Measurements from ENCODE around the gene PLA2G5. TPM values are rescaled to one million over a fixed set of nuclear protein-coding genes. Genes with fewer than 3 reads are reported as not detected.

Gene PLA2G5
- total RNA-seq, 1 experiment from 2014 or later: not detected

DNA sequence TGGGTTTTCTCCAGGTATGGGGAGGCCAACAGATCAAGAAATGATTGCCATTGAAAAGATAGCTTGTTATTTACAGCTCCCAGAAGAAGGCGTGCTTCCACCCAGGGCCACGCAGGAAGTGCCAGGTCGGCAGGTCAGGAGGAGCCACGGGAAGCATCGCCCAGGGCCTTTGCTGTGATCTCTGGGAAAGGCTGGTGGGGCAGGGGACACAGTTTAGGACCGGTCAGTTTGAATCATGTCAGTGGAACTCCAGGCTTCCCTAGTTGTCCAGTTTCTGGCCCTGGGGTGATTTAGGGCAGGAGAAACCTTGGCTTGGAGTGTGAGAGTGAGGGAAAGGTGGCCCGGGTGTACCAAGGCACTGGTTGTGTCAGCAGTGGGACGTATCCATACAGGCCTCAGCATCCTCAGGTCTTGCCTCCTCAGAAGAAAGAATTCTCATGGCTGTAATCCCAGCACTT, 11.4 kb downstream of the PLA2G5 start:
- in situ Hi-C loops (cut with HindIII; ENCODE audit: low pct_unique_long_range_greater_than_20kb, low sequenced_read_pairs): no loop called here
- DNase-seq (ENCODE audit: low read depth): no peak

DNA sequence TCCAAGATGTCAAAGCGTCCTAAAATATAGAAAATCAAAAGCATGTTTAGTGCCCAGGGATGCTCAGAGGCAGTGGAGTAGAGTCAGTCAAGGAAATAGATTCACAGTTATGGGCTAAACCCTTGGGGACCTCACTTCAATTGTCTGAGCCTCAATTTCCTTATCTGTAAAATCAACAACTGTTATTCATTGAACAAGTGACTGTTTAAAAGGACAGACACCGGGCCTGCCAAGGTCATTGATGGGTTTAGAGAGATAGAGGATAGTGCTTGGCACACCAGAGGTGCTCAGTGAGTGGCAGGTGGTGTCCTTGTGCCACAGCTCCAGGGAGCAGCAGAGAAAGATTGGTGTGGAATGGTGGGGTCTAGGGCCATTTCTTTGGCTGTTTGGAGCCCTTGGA, 12.8 kb downstream of the PLA2G5 start:
- in situ Hi-C loops (cut with HindIII; ENCODE audit: low pct_unique_long_range_greater_than_20kb, low sequenced_read_pairs): no loop called here
- DNase-seq (ENCODE audit: low read depth): no peak

- in situ Hi-C loops (cut with HindIII; ENCODE audit: low pct_unique_long_range_greater_than_20kb, low sequenced_read_pairs): no loop called here
- no peak for DNase-seq (ENCODE audit: low read depth)
These were observed 13.4 kb downstream of the PLA2G5 start for GRCh38 chr1:20083178-20083944.

DNA sequence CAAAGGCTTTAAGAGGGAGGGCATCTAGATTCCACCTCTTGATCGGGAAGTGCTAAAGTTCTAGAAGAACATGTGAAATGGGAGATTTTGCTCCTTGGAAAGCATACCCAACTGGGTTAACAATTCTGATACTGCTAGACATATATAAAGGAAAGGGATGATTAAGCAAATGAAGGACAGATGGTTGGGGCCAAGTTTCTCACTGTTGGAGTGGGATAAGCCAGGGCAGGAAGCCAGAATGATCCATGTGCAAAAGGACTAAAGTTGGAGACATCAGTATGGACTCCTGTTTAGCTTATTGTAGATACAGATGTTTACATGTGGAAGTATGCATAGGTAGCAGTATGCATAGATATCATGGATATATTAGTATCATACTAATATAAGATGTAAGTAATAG, 16.8 kb downstream of the PLA2G5 start:
- no peak for DNase-seq (ENCODE audit: low read depth)

GRCh38 chr1:20087668-20088067, 17.7 kb downstream of the PLA2G5 start:
- no peak for DNase-seq (ENCODE audit: low read depth)
- in situ Hi-C loops (cut with HindIII; ENCODE audit: low pct_unique_long_range_greater_than_20kb, low sequenced_read_pairs): no loop called here

More for the DNA sequence above, 16.8 kb downstream of the PLA2G5 start:
- in situ Hi-C loops (cut with HindIII; ENCODE audit: low pct_unique_long_range_greater_than_20kb, low sequenced_read_pairs): no loop called here

DNA sequence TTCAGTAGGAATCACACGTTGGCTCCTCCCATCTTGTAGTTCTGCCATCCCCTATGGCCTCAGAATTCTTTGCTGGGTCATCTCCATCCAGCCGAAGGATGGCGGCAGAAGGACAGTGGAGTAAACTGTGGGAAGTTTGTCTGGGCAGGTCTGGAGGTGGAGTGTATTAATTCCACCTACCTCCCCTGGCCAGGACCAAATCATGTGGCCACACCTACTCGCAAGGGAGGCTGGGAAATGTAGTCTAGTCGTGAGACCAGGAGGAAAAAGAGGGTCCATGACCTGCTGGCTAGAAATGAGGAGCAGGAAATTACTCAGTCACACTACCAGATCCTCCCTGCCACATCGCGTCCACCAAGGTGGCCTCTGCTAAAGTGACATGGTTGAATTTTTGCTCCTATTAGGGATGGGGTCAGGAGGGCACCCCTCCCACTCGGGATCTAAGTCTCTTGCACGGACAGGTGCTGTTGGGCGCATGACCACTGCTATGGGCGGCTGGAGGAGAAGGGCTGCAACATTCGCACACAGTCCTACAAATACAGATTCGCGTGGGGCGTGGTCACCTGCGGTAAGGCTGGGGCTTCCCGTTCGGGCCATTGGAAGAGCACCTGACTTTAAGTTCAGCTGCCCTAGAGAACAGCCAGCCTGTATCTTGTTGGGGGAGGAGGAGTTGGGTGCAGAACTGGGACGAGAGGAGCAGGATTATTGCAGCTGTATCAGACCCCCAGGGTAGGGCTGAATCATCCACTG, 19.5 kb downstream of the PLA2G5 start:
- no peak for DNase-seq (ENCODE audit: low read depth)
- in situ Hi-C loops (cut with HindIII; ENCODE audit: low pct_unique_long_range_greater_than_20kb, low sequenced_read_pairs): no loop called here

DNA sequence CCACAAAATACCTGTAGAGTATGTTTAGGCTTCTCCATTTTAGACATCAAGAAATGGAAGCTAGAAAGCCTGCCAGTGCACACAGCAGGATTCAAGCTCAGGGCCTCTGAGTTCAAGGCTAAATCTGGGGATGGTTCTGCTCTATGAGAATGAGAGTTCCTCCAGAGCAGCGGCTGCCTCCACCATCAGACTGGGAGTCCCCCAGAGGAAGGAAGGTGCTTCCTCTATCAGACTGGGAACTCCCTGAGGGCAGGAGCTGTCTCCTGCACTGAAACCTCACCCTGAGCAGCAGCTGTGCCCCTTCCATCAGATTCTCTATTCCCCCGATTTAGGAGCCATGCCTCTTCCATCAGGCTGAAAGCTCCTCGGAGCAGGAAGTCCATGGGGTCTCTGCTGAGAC, 20.1 kb downstream of the PLA2G5 start:
- in situ Hi-C loops (cut with HindIII; ENCODE audit: low pct_unique_long_range_greater_than_20kb, low sequenced_read_pairs): no loop called here
- DNase-seq (ENCODE audit: low read depth): no peak

- in situ Hi-C loops (cut with HindIII; ENCODE audit: low pct_unique_long_range_greater_than_20kb, low sequenced_read_pairs): no loop called here
- DNase-seq (ENCODE audit: low read depth): no peak
These were observed 20.6 kb downstream of the PLA2G5 start for GRCh38 chr1:20090641-20091040.

DNA sequence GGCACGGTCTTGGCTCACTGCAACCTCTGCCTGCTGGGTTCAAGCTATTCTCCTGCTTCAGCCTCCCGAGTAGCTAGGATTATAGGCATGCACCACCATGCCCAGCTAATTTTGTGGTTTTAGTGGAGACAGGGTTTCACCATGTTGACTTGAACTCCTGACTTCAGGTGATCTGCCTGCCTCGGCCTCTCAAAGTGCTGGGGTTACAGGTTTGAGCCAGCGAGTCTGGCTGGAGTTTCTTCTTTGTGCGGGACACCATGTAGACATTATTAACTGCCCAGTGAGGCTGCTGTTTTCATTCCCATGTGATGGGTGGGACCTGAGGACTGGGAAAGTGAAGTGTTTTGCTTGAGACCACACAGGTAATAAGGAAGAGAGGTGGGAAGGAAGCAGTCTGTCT, 23.3 kb downstream of the PLA2G5 start:
- in situ Hi-C loops (cut with HindIII; ENCODE audit: low pct_unique_long_range_greater_than_20kb, low sequenced_read_pairs): no loop called here
- DNase-seq (ENCODE audit: low read depth): no peak

GRCh38 chr1:20093940-20094391, 24.0 kb downstream of the PLA2G5 start:
- in situ Hi-C loops (cut with HindIII; ENCODE audit: low pct_unique_long_range_greater_than_20kb, low sequenced_read_pairs): no loop called here
- DNase-seq (ENCODE audit: low read depth): no peak

DNA sequence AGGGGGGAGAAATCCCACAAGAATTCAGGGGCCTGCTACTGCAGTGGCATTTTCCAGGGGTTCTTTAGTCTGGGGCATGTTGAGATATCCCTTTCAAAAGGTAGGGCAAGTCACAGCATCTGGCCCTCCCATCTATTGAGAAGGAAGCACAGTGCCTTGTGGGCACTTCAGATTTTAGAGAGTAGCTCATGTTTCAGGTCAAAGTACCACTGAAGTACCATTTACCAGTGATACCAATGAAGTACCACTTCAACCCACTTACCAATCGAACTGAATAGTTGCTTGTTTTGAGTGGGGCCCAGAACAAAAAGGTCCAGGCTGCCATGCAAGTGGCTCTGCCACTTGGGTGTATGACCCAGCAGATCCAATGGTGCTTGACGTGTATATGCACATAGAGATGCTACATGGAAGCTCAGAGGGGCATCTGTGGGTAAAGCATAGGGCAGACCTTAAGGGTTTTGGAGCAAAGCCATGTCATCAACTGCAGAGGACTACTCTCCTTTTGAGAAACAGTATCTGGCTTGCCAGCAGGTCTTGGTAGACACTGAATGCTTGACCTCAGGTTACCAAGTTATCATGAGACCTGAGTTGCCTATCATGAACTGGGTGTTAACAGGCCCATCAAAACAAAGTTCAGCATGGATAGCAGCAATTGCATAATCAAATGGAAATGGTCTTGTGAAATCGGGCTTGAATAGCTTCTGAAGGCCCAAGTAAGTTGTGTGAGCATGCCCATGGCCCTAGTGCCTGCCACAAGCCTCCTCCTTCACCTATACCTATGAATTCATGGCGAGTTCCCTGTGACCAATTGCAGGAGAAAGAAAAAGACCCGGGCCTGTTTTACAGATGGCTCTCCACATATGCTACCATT, 25.8 kb downstream of the PLA2G5 start:
- in situ Hi-C loops (cut with HindIII; ENCODE audit: low pct_unique_long_range_greater_than_20kb, low sequenced_read_pairs): no loop called here
- no peak for DNase-seq (ENCODE audit: low read depth)

- in situ Hi-C loops (cut with HindIII; ENCODE audit: low pct_unique_long_range_greater_than_20kb, low sequenced_read_pairs): no loop called here
- no peak for DNase-seq (ENCODE audit: low read depth)
These were observed 26.9 kb downstream of the PLA2G5 start for GRCh38 chr1:20096840-20097447.

- in situ Hi-C loops (cut with HindIII; ENCODE audit: low pct_unique_long_range_greater_than_20kb, low sequenced_read_pairs): no loop called here
- DNase-seq (ENCODE audit: low read depth): no peak
These were observed 29.5 kb downstream of the PLA2G5 start for GRCh38 chr1:20099533-20099932.

DNA sequence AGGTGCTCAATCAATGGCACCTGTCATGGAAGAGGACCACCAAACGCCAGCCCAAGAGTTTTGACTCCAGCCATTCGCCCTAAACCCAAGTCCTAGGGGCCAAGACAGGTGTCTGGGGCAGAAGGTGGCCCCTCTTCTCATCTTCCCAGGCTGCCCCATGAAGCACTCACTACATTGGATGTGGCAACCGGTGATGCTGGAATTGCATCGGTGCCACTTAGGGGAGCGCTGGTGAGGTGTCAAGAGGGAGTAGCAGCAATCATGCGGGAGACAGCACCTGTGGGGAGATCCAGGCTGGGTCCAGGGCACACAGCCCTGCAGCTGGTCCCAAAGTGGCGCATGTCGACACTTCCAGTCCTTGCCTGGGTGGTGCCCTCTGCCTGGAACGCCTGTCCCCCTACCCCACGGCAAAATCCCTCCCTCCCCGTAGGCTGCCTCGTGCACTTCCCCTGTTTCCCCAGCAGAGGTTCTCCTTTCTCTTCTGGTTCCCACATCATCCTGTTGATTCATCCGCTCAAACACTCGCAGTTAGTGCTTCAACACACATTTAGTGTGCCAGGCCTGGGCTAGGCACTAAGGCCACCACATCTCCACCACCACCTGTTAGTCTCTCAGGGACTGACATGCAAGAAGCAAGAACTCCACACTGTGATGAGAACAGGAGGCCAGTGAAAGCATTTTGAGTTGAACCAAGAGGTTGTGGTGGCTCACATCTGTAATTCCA, 30.8 kb downstream of the PLA2G5 start:
- DNase-seq (ENCODE audit: low read depth): peak; percentile 20
- in situ Hi-C loops (cut with HindIII; ENCODE audit: low pct_unique_long_range_greater_than_20kb, low sequenced_read_pairs): no loop called here

DNA sequence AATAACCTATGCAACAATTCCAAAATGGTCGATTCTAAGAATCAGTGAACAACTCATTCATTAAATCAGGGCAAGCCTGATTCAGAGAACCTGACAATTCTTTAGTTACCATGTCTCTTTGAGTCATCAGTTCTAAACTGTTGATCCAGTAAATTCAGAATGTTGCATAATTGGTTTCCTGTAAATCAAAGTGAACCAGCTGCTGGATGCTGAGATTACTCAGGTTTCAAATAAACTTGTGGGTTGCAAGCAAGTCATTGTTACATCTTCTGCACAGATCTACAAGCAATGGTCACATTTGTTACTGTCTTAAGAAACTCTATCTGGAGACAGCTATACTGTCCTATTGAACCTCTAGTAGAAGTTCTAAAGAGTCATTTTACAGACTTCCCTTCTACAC, 32.9 kb downstream of the PLA2G5 start:
- no peak for DNase-seq (ENCODE audit: low read depth)
- in situ Hi-C loops (cut with HindIII; ENCODE audit: low pct_unique_long_range_greater_than_20kb, low sequenced_read_pairs): no loop called here

DNA sequence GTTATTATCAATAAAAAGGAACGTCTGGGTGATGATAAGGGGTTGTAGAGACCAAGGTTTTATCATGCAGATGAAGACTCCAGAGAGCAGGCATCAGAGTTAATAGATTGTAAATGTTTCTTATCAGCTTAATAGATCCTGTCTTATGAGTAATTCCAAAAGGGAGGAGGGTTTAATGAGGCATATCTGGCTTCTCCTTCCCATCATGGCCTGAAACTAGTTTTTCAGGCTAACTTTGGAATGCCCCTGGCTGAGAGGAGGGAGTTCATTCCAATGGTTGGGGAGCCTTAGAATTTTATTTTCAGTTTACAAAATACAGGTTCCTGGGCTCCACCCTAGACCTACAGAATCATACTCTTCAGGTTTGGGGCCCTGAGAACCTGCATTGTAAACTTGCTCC, 35.9 kb downstream of the PLA2G5 start:
- in situ Hi-C loops (cut with HindIII; ENCODE audit: low pct_unique_long_range_greater_than_20kb, low sequenced_read_pairs): no loop called here
- no peak for DNase-seq (ENCODE audit: low read depth)

- in situ Hi-C loops (cut with HindIII; ENCODE audit: low pct_unique_long_range_greater_than_20kb, low sequenced_read_pairs): no loop called here
- no peak for DNase-seq (ENCODE audit: low read depth)
These were observed 37.4 kb downstream of the PLA2G5 start for GRCh38 chr1:20107351-20107750.

DNA sequence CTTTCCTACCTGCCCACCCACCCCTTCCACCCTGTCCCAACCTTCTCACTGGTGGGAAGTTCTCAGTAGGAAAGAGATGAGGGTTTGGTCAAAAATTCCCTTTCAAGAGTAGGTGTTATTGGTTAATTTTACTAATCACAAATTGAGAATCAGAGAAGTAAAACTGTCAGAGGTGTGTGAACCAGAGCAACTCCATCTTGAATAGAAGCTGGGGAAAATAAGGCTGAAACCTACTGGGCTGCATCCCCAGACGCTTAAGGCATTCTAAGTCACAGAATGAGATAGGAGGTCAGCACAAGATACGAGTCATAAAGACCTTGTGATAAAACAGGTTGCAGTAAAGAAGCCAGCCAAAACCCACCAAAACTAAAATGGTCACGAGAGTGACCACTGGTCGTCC, 37.8 kb downstream of the PLA2G5 start:
- no peak for DNase-seq (ENCODE audit: low read depth)
- in situ Hi-C loops (cut with HindIII; ENCODE audit: low pct_unique_long_range_greater_than_20kb, low sequenced_read_pairs): no loop called here
